H1 (cell line): ENCODE results near the gene SRRT. TPM values are rescaled to one million over a fixed set of nuclear protein-coding genes. Genes with fewer than 3 reads are reported as not detected.
"Not testable (repeated sequence)": the region's sequence is repeated elsewhere in the genome, so short reads cannot be mapped to it uniquely, and the experiment has no call there.

Experiments used
- CTCF ChIA-PET: fragments of 300-600 bp; sonication (Branson Sonifier 250); formaldehyde crosslinking; loops from one replicate; lab custom pipeline; 2021; ENCODE audit not compliant: partially characterized antibody; lab: Charles Lee
- POLR2A ChIA-PET: fragments of 300-600 bp; sonication (Branson Sonifier 250); formaldehyde crosslinking; loops from one replicate; lab custom pipeline; 2021; ENCODE audit warnings: inconsistent platforms; ENCODE audit not compliant: partially characterized antibody; lab: Charles Lee
- DNase-seq, 2 experiments: peaks; one replicate each; pipeline versions ENCODE4 v3.0.0 to v3.0.0-alpha.2; 2010 to 2022; ENCODE audit warnings: low spot score in 2 of 2, low read depth in 1 of 2, mixed read lengths in 1 of 2
- FAIRE-seq: peaks from 2 replicates; lab custom pipeline; 2011; peaks lifted over from hg19 to GRCh38; lab: Jason Lieb, UNC
- H2AFZ ChIP-seq: 2 replicates; pipeline ENCODE4 v1.8.1; 2012; ENCODE audit warnings: low read length, inconsistent platforms
- H2AK5ac ChIP-seq: 2 replicates; pipeline ENCODE4 v1.6.1; 2013; ENCODE audit warnings: low read depth, low read length
- H2BK120ac ChIP-seq: replicated peaks from 2 replicates; pipeline ENCODE3; 2013; ENCODE audit warnings: low read depth, low read length, inconsistent platforms
- H2BK12ac ChIP-seq: 2 replicates; pipeline ENCODE4 v1.6.1; 2013; ENCODE audit warnings: low read depth, low read length
- H2BK15ac ChIP-seq: 2 replicates; pipeline ENCODE4 v1.6.1; 2013; ENCODE audit warnings: low read length
- H2BK20ac ChIP-seq: 2 replicates; pipeline ENCODE4 v1.6.1; 2013; ENCODE audit warnings: low read length
- H2BK5ac ChIP-seq: 2 replicates; pipeline ENCODE4 v1.6.1; 2013; ENCODE audit warnings: low read depth, low read length
- H3K14ac ChIP-seq: 2 replicates; pipeline ENCODE4 v1.6.1; 2013; ENCODE audit warnings: inconsistent platforms; ENCODE audit not compliant: insufficient read length
- H3K18ac ChIP-seq: 2 replicates; pipeline ENCODE4 v1.6.1; 2013; ENCODE audit warnings: low read length; ENCODE audit errors: extremely low read depth
- H3K23ac ChIP-seq: 2 replicates; pipeline ENCODE4 v1.6.1; 2013; ENCODE audit warnings: inconsistent platforms; ENCODE audit not compliant: insufficient read length
- H3K23me2 ChIP-seq: 2 replicates; pipeline ENCODE4 v1.6.1; 2013; ENCODE audit warnings: low read depth, low read length
- H3K27ac ChIP-seq: 2 replicates; pipeline ENCODE4 v1.6.1; 2011; ENCODE audit warnings: low read depth, low read length, inconsistent platforms
- H3K27me3 ChIP-seq, 4 experiments: replicated peaks in 1 of 4; 1 replicate in 1 of 4; 2 replicates in 3 of 4; pipeline versions ENCODE4 v1.6.1 to v1.8.1; 2011 to 2013; ENCODE audit warnings: low read length in 3 of 4, mild to moderate bottlenecking in 3 of 4, inconsistent platforms in 2 of 4, mixed read lengths in 2 of 4, moderate library complexity in 1 of 4; ENCODE audit not compliant: control insufficient read depth in 3 of 4, insufficient read depth in 3 of 4; ENCODE audit errors: extremely low read depth in 1 of 4
- H3K36me3 ChIP-seq, 4 experiments: 2 replicates each; pipeline versions ENCODE4 v1.6.1 to v1.8.1; 2011 to 2013; ENCODE audit warnings: mild to moderate bottlenecking in 4 of 4, low read length in 3 of 4, moderate library complexity in 2 of 4, control low read depth in 1 of 4, inconsistent platforms in 1 of 4; ENCODE audit not compliant: insufficient read depth in 4 of 4, control insufficient read depth in 2 of 4
- H3K4ac ChIP-seq: replicated peaks from 2 replicates; pipeline ENCODE3; 2013; ENCODE audit warnings: low read length, low read depth, mixed read lengths, inconsistent platforms; ENCODE audit not compliant: insufficient read length
- H3K4me1 ChIP-seq, 4 experiments: replicated peaks in 1 of 4; 1 replicate in 1 of 4; 2 replicates in 3 of 4; pipeline versions ENCODE4 v1.6.1 to v1.8.1; 2011 to 2013; ENCODE audit warnings: low read length in 3 of 4, inconsistent platforms in 2 of 4, mixed read lengths in 1 of 4; ENCODE audit not compliant: insufficient read depth in 4 of 4, control insufficient read depth in 3 of 4
- H3K4me2 ChIP-seq, 2 experiments: 2 replicates each; pipeline versions ENCODE4 v1.6.1 to v1.8.1; 2011 to 2013; ENCODE audit warnings: low read depth in 2 of 2, low read length in 2 of 2, control low read depth in 1 of 2, inconsistent platforms in 1 of 2, mild to moderate bottlenecking in 1 of 2; ENCODE audit not compliant: insufficient read depth in 1 of 2
- H3K4me3 ChIP-seq, 4 experiments: fragments of 200-600, 300-600 bp in 1 of 4; sonication (generic), shearing (Covaris generic), sonication (Bioruptor Twin) in 1 of 4; 2 replicates each; pipeline versions ENCODE4 v1.5.1 to v1.8.1; 2011 to 2016; ENCODE audit warnings: low read length in 4 of 4, low read depth in 3 of 4, control low read depth in 2 of 4, inconsistent platforms in 2 of 4, mild to moderate bottlenecking in 2 of 4, mixed read lengths in 1 of 4, moderate library complexity in 1 of 4; ENCODE audit not compliant: insufficient read depth in 2 of 4; ENCODE audit errors: extremely low read depth in 1 of 4
- H3K56ac ChIP-seq: replicated peaks from 2 replicates; pipeline ENCODE3; 2013; ENCODE audit warnings: low read depth, mild to moderate bottlenecking, mixed read lengths, low read length, inconsistent platforms; ENCODE audit not compliant: insufficient read length
- H3K79me1 ChIP-seq: 2 replicates; pipeline ENCODE4 v1.6.1; 2013; ENCODE audit warnings: low read depth, low read length, control low read depth
- H3K79me2 ChIP-seq, 2 experiments: 2 replicates each; pipeline versions ENCODE4 v1.6.1 to v1.8.1; 2012 to 2013; ENCODE audit warnings: low read length in 2 of 2, mild to moderate bottlenecking in 2 of 2, inconsistent platforms in 1 of 2; ENCODE audit not compliant: insufficient read depth in 2 of 2, control insufficient read depth in 1 of 2
- H3K9ac ChIP-seq, 4 experiments: replicated peaks in 1 of 4; 1 replicate in 1 of 4; 2 replicates in 3 of 4; pipeline versions ENCODE4 v1.6.1 to v1.8.1; 2011 to 2013; ENCODE audit warnings: low read depth in 3 of 4, low read length in 3 of 4, control low read depth in 2 of 4, mild to moderate bottlenecking in 2 of 4, moderate library complexity in 2 of 4, inconsistent platforms in 1 of 4; ENCODE audit errors: extremely low read depth in 1 of 4
- H3K9me3 ChIP-seq, 2 experiments: 2 replicates each; pipeline versions ENCODE4 v1.6.1 to v1.8.1; 2012 to 2013; ENCODE audit warnings: mild to moderate bottlenecking in 2 of 2, moderate library complexity in 2 of 2, control low read depth in 1 of 2, inconsistent platforms in 1 of 2, low read depth in 1 of 2, low read length in 1 of 2, mixed read lengths in 1 of 2; ENCODE audit not compliant: insufficient read depth in 2 of 2
- H4K20me1 ChIP-seq, 2 experiments: replicated peaks in 1 of 2; 2 replicates each; pipeline versions ENCODE3 to v1.8.1; 2011 to 2013; ENCODE audit warnings: inconsistent platforms in 2 of 2, low read length in 2 of 2, mild to moderate bottlenecking in 1 of 2; ENCODE audit not compliant: insufficient read depth in 2 of 2, control insufficient read depth in 1 of 2
- H4K5ac ChIP-seq: 2 replicates; pipeline ENCODE4 v1.6.1; 2013; ENCODE audit warnings: low read length, low read depth, mixed read lengths, inconsistent platforms; ENCODE audit not compliant: insufficient read length
- H4K8ac ChIP-seq: 2 replicates; pipeline ENCODE4 v1.8.0; 2013; ENCODE audit warnings: mild to moderate bottlenecking, moderate library complexity, low read length, inconsistent platforms; ENCODE audit not compliant: insufficient read depth; ENCODE audit errors: extremely low read depth
- H4K91ac ChIP-seq: replicated peaks from 2 replicates; pipeline ENCODE3; 2013; ENCODE audit warnings: low read length, mixed read lengths, inconsistent platforms; ENCODE audit not compliant: insufficient read length
- MAFK ChIP-seq: IDR thresholded peaks from 2 replicates; pipeline ENCODE4 v1.6.1; 2012; ENCODE audit warnings: low read depth, mild to moderate bottlenecking, improper control_type of control experiment, low read length
- WGBS, 2 experiments: shearing (Covaris generic) in 1 of 2; methylation state at CpG; one replicate each; pipeline versions ENCODE4 v1.1.6 to v1.1.7; 2013 to 2015; ENCODE audit warnings: low lambda C conversion rate in 2 of 2, mixed read lengths in 2 of 2, inconsistent platforms in 1 of 2, low coverage in 1 of 2, missing lambda C conversion rate in 1 of 2; ENCODE audit not compliant: insufficient replicate concordance in 2 of 2, insufficient coverage in 1 of 2, insufficient read length in 1 of 2; ENCODE audit errors: extremely low coverage in 1 of 2, missing lambda C conversion rate in 1 of 2; 5-methylcytosine and 5-hydroxymethylcytosine counted together
- polyA plus RNA-seq, 7 experiments: library from polyadenylated mRNA; depleted of rRNA in 3 of 7; stranded (reverse) in 5 of 7; unstranded in 2 of 7; fragments of >200 nt in 5 of 7; fragments of 200-250 nt in 2 of 7; gene quantifications; 1 replicate in 5 of 7; 2 replicates in 1 of 7; 4 replicates in 1 of 7; pipeline versions ENCODE4 v1.2.1 to v1.2.3, GENCODE V29; 2011 to 2013; ENCODE audit warnings: missing spikeins in 2 of 7, mixed read lengths in 2 of 7
- total RNA-seq: library from RNA; stranded (reverse); fragmentation: NEBNext Ultra II Directional; extraction: Animal tissue kit (Norgen Biotek cat#: 25700); gene quantifications from 2 replicates; pipeline ENCODE4 v1.2.1, GENCODE V29; 2021

SRRT gene
- total and polyA plus RNA-seq, 2 of the 8 experiments (the other 6 are each of a cell fraction or from before 2014, with no cell fraction given) = 66.7 to 237 TPM

DNA sequence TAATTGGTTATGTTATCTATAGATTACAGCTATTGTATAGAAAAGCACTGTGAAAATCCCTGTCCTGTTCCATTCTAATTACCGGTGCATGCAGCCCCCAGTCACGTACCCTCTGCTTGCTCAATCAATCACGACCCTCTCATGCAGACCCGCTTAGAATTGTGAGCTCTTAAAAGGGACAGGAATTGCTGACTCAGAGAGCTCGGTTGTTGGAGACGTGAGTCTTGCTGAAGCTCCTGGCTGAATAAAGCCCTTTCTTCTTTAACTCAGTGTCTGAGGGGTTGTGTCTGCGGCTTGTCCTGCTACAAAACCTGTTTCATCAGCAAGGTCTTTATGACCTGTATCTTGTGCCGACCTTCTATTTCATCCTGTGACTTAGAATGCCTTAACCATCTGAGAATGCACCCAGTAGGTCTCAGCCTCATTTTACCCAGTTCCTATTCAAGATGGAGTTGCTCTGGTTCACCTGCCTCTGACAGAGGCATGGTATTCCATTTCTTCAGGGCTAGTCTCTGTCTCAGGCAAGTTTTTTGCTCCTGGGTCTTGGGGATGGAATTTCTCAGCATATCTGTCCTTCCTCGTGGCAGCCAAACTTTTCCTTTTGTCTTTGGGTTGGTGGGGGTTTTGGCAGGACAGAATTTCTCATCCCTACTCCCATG lies 45.0 kb downstream of the SRRT start:
- H2BK12ac ChIP-seq = peak overlapping the region; percentile 18; the same call in 1 of the 2 replicates
- H3K36me3 ChIP-seq, H3K27ac ChIP-seq, POLR2A ChIA-PET, H4K8ac ChIP-seq, H3K4me2 ChIP-seq, H3K79me1 ChIP-seq, H2AFZ ChIP-seq, H3K79me2 ChIP-seq, H3K4me3 ChIP-seq, H3K23ac ChIP-seq, H3K23me2 ChIP-seq, H2AK5ac ChIP-seq, H3K56ac ChIP-seq, H2BK120ac ChIP-seq, H3K9me3 ChIP-seq, H3K4me1 ChIP-seq, H3K18ac ChIP-seq, H4K5ac ChIP-seq, H4K20me1 ChIP-seq, H3K9ac ChIP-seq, H3K14ac ChIP-seq, FAIRE-seq, H3K27me3 ChIP-seq, DNase-seq: not testable (repeated sequence)
- CTCF ChIA-PET = interaction anchor here (0.9 to 1.5 kb wide), 2 partner anchors 10 to 22 kb away, joined by 3 to 5 read pairs; no protein-coding TSS in a partner anchor
- peak overlapping the region; percentile 61; the same call in 1 of the 2 replicates for H2BK5ac ChIP-seq
- H2BK20ac ChIP-seq = peak overlapping the region; percentile 37; the same call in 1 of the 2 replicates
- peak overlapping the region; percentile 15 for H4K91ac ChIP-seq
- peak overlapping the region; percentile 40; the same call in 1 of the 2 replicates for H2BK15ac ChIP-seq
- WGBS, 2 experiments = 94% methylated on average over 9 of the region's 9 CpGs; no CpG with 5 or more reads in 1 of the 2 experiments
- TF ChIP-seq MAFK = peak; percentile 33; the same call in 1 of the 2 replicates
- H3K4ac ChIP-seq = peak overlapping the region; percentile 40
